ENCODE results near the gene MGAT3. TPM values are rescaled to one million over a fixed set of nuclear protein-coding genes. Genes with fewer than 3 reads are reported as not detected.

The MGAT3 gene
- total and polyA plus RNA-seq, 2 of the 8 experiments (the other 6 are each of a cell fraction or from before 2014, with no cell fraction given) = 4.3 to 9.2 TPM

- Histone ChIP-seq H2AFZ (ENCODE audit: low read length) (no peak overlapping the region), H3K79me2 (ENCODE audit: control insufficient read depth in 1 of 2, insufficient read depth in 2 of 2, low read length in 2 of 2) (no peaks in the 10 kb centered on the region), H2BK12ac (ENCODE audit: low read depth, low read length) (no peak overlapping the region), H3K9ac (replicated peaks in 1 of 4; ENCODE audit: extremely low read depth in 1 of 4, low read depth in 3 of 4, low read length in 3 of 4) (no peak overlapping the region), H3K4me1 (replicated peaks in 1 of 4; ENCODE audit: control insufficient read depth in 3 of 4, insufficient read depth in 4 of 4, low read length in 3 of 4) (no peaks in the 10 kb centered on the region), H4K20me1 (replicated peaks in 1 of 2; ENCODE audit: control insufficient read depth in 1 of 2, insufficient read depth in 2 of 2, low read length in 2 of 2) (peaks cover 0 to 2% of the 10 kb centered on the region in 2 experiments), H3K14ac (ENCODE audit: insufficient read length) (no peak overlapping the region), H2BK5ac (ENCODE audit: low read depth, low read length) (no peak overlapping the region), H3K56ac (replicated peaks; ENCODE audit: insufficient read length, low read depth, low read length) (no peak overlapping the region), H3K18ac (ENCODE audit: extremely low read depth, low read length) (no peak overlapping the region), H3K23me2 (ENCODE audit: low read depth, low read length) (no peaks in the 10 kb centered on the region), H4K8ac (ENCODE audit: extremely low read depth, insufficient read depth, low read length) (no peak overlapping the region), H4K5ac (ENCODE audit: insufficient read length, low read depth, low read length) (no peak overlapping the region), H3K9me3 (ENCODE audit: insufficient read depth in 2 of 2, low read depth in 1 of 2, low read length in 1 of 2) (no peaks in the 10 kb centered on the region), H2BK20ac (ENCODE audit: low read length) (no peak overlapping the region), H3K27ac (ENCODE audit: low read depth, low read length) (no peak overlapping the region), H2BK120ac (replicated peaks; ENCODE audit: low read depth, low read length) (no peak overlapping the region), H3K4ac (replicated peaks; ENCODE audit: insufficient read length, low read depth, low read length) (no peak overlapping the region), H2AK5ac (ENCODE audit: low read depth, low read length) (no peak overlapping the region), H3K27me3 (replicated peaks in 1 of 4; ENCODE audit: control insufficient read depth in 3 of 4, extremely low read depth in 1 of 4, insufficient read depth in 3 of 4, low read length in 3 of 4) (no peaks in the 10 kb centered on the region), H3K4me3 (ENCODE audit: extremely low read depth in 1 of 4, insufficient read depth in 2 of 4, low read depth in 3 of 4, low read length in 4 of 4) (no peak overlapping the region), H4K91ac (replicated peaks; ENCODE audit: insufficient read length, low read length) (no peak overlapping the region), H3K36me3 (ENCODE audit: control insufficient read depth in 2 of 4, insufficient read depth in 4 of 4, low read length in 3 of 4) (peaks cover 0 to 25% (median 10%) of the 10 kb centered on the region in 4 experiments; a peak in 5 of 8 replicates), H3K79me1 (ENCODE audit: low read depth, low read length) (no peaks in the 10 kb centered on the region), H3K23ac (ENCODE audit: insufficient read length) (no peak overlapping the region), H2BK15ac (ENCODE audit: low read length) (no peak overlapping the region), H3K4me2 (ENCODE audit: insufficient read depth in 1 of 2, low read depth in 2 of 2, low read length in 2 of 2) (no peak overlapping the region)
- POLR2A ChIA-PET (ENCODE audit: partially characterized antibody) = interaction anchor here (1.1 kb wide), 1 partner anchor 30 kb away, joined by 3 read pairs; no protein-coding TSS in a partner anchor
- DNase-seq (ENCODE audit: low read depth in 1 of 2, low spot score in 2 of 2) (no peak), FAIRE-seq (no peak)
- WGBS, 2 experiments (ENCODE audit: extremely low coverage in 1 of 2, insufficient coverage in 1 of 2, insufficient read length in 1 of 2, insufficient replicate concordance in 2 of 2, low coverage in 1 of 2, low lambda C conversion rate in 2 of 2, missing lambda C conversion rate in 1 of 2) = 89% methylated on average over 11 of the region's 11 CpGs; no CpG with 5 or more reads in 1 of the 2 experiments
- CTCF ChIA-PET (ENCODE audit: partially characterized antibody) = interaction anchor here (0.8 kb wide), 1 partner anchor 115 kb away, joined by 3 read pairs; no protein-coding TSS in a partner anchor
- no peak for TF ChIP-seq POU5F1 (IDR thresholded peaks at IDR 0.05; ENCODE audit: low read depth, low read length)
- no peak for TF ChIP-seq CHD1 (IDR thresholded peaks at IDR 0.05; ENCODE audit: low read depth, low read length)
- TF ChIP-seq JUND (IDR thresholded peaks at IDR 0.05; ENCODE audit: low read length) = no peak
These were observed 41.9 kb upstream of the MGAT3 start for GRCh38 chr22:39414886-39415285.

Data from H1 (cell line).